GM12878 (cell line): ENCODE results near the gene KLHDC9. TPM values are rescaled to one million over a fixed set of nuclear protein-coding genes. Genes with fewer than 3 reads are reported as not detected.

Source experiments
- ATAC-seq: fragments of 200-7000 bp; cut with Tn5 transposase; 3 replicates; pipeline ENCODE4 v1.9.1; 2020; ENCODE audit warnings: mild to moderate bottlenecking, moderate library complexity
- BruUV-seq: library from RNA; stranded (reverse); fragments of 400-500 nt; replicated peaks from 2 replicates; lab custom pipeline; 2021; lab: Mats Ljungman, UMichigan
- CTCF ChIA-PET: fragments of 300-600 bp; sonication (Branson Sonifier 250); formaldehyde crosslinking; extraction: SDS; loops from one replicate; lab custom pipeline; 2021; ENCODE audit warnings: inconsistent platforms; lab: Yijun Ruan, JAX
- POLR2A ChIA-PET: fragments of 350-600 bp; formaldehyde crosslinking; extraction: SDS; loops from one replicate; lab custom pipeline; 2021; ENCODE audit warnings: inconsistent platforms; lab: Charles Lee
- RAD21 ChIA-PET: fragments of 300-600 bp; sonication (Branson Sonifier 250); formaldehyde crosslinking; loops from one replicate; lab custom pipeline; 2023; ENCODE audit warnings: antibody characterized with exemption; ENCODE audit not compliant: unreplicated experiment; lab: Charles Lee
- SMC1A ChIA-PET: fragments of 300-600 bp; sonication (Branson Sonifier 250); formaldehyde crosslinking; loops from one replicate; lab custom pipeline; 2023; ENCODE audit not compliant: unreplicated experiment, uncharacterized antibody; lab: Charles Lee
- DNase-seq: peaks from one replicate; pipeline ENCODE4 v3.0.0-alpha.2; 2011; ENCODE audit warnings: low read depth, low spot score
- FAIRE-seq: peaks from 3 replicates; lab custom pipeline; 2011; peaks lifted over from hg19 to GRCh38; lab: Jason Lieb, UNC
- H2AFZ ChIP-seq: 2 replicates; pipeline ENCODE4 v1.6.0; 2011; ENCODE audit warnings: low read depth, low read length, control low read depth; ENCODE audit not compliant: control insufficient read depth
- H3K27ac ChIP-seq: 2 replicates; pipeline ENCODE4 v1.5.1; 2011; ENCODE audit warnings: control low read depth; ENCODE audit not compliant: control insufficient read depth, insufficient read depth
- H3K27me3 ChIP-seq, 2 experiments: replicated peaks in 1 of 2; 2 replicates each; pipeline versions ENCODE4 v1.6.0 to v1.6.1; 2011; ENCODE audit warnings: low read length in 1 of 2; ENCODE audit not compliant: control insufficient read depth in 2 of 2, insufficient read depth in 2 of 2
- H3K36me3 ChIP-seq, 2 experiments: 2 replicates each; pipeline ENCODE4 v1.5.1; 2011; ENCODE audit warnings: low read length in 1 of 2; ENCODE audit not compliant: control insufficient read depth in 2 of 2, insufficient read depth in 2 of 2
- H3K4me1 ChIP-seq: 2 replicates; pipeline ENCODE4 v1.6.1; 2011; ENCODE audit warnings: mild to moderate bottlenecking, low read length, moderate library complexity, mixed read lengths; ENCODE audit not compliant: control insufficient read depth, insufficient read depth
- H3K4me2 ChIP-seq: 2 replicates; pipeline ENCODE4 v1.6.0; 2011; ENCODE audit warnings: control low read depth; ENCODE audit not compliant: control insufficient read depth, insufficient read depth
- H3K4me3 ChIP-seq: fragments of 200-600 bp; sonication (generic); 2 replicates; pipeline ENCODE4 v1.5.1; 2016
- H3K79me2 ChIP-seq: 2 replicates; pipeline ENCODE4 v1.6.0; 2011; ENCODE audit warnings: low read length; ENCODE audit not compliant: control insufficient read depth, insufficient read depth
- H3K9ac ChIP-seq: 2 replicates; pipeline ENCODE4 v1.8.0; 2011; ENCODE audit warnings: low read length, control low read depth, mixed read lengths; ENCODE audit not compliant: control insufficient read depth, insufficient read depth
- H3K9me3 ChIP-seq: replicated peaks from 3 replicates; pipeline ENCODE4 v1.5.1; 2011; ENCODE audit warnings: mild to moderate bottlenecking, low read length; ENCODE audit not compliant: control insufficient read depth, insufficient read depth
- H4K20me1 ChIP-seq: 2 replicates; pipeline ENCODE4 v1.6.0; 2011; ENCODE audit not compliant: control insufficient read depth, insufficient read depth
- BHLHE40 ChIP-seq, 2 experiments: fragments of 450-650 bp in 1 of 2; IDR thresholded peaks; 2 replicates each; pipeline ENCODE4 v1.6.1; 2011 to 2017; ENCODE audit warnings: low read depth in 2 of 2, borderline replicate concordance in 1 of 2, improper control_type of control experiment in 1 of 2, low read length in 1 of 2, mild to moderate bottlenecking in 1 of 2
- BMI1 ChIP-seq: fragments of 450-650 bp; IDR thresholded peaks from 2 replicates; pipeline ENCODE4 v1.6.1; 2016; ENCODE audit warnings: mild to moderate bottlenecking, moderate library complexity, borderline replicate concordance
- HDAC2 ChIP-seq: fragments of 200-600 bp; sonication (generic); IDR thresholded peaks from 2 replicates; pipeline ENCODE4 v1.6.1; 2017
- IRF3 ChIP-seq: fragments of 450-650 bp; IDR thresholded peaks from 2 replicates; pipeline ENCODE4 v1.6.1; 2014; ENCODE audit warnings: mild to moderate bottlenecking
- KDM1A ChIP-seq: fragments of 200-600 bp; sonication (generic); IDR thresholded peaks from 2 replicates; pipeline ENCODE4 v1.6.1; 2016; ENCODE audit warnings: borderline replicate concordance
- NBN ChIP-seq: fragments of 450-650 bp; IDR thresholded peaks from 2 replicates; pipeline ENCODE4 v1.6.1; 2016
- NFYB ChIP-seq: IDR thresholded peaks from 2 replicates; pipeline ENCODE4 v1.6.1; 2011; ENCODE audit warnings: low read depth, mild to moderate bottlenecking, low read length, improper control_type of control experiment, moderate library complexity; ENCODE audit not compliant: insufficient read depth
- NR2C1 ChIP-seq: fragments of 450-650 bp; IDR thresholded peaks from 2 replicates; pipeline ENCODE4 v1.6.1; 2017; ENCODE audit warnings: antibody characterized with exemption, mild to moderate bottlenecking, moderate library complexity
- SMAD5 ChIP-seq: IDR thresholded peaks from 2 replicates; pipeline ENCODE4 v1.6.1; 2016; ENCODE audit warnings: antibody characterized with exemption, low read depth
- SP1 ChIP-seq: IDR thresholded peaks from one replicate; pipeline ENCODE4 v1.6.1; 2011; ENCODE audit warnings: low read depth, low read length
- SREBF1 ChIP-seq: IDR thresholded peaks from 2 replicates; pipeline ENCODE4 v1.6.1; 2012; ENCODE audit warnings: mild to moderate bottlenecking, low read length
- TCF7 ChIP-seq: IDR thresholded peaks from 2 replicates; pipeline ENCODE4 v1.6.1; 2014; ENCODE audit warnings: antibody characterized with exemption, borderline replicate concordance
- ZBTB33 ChIP-seq: fragments of 450-650 bp; IDR thresholded peaks from 2 replicates; pipeline ENCODE4 v1.6.1; 2017; ENCODE audit warnings: mild to moderate bottlenecking
- ZNF622 ChIP-seq: fragments of 450-650 bp; IDR thresholded peaks from 2 replicates; pipeline ENCODE4 v1.6.1; 2017; ENCODE audit warnings: mild to moderate bottlenecking, inconsistent platforms
- WGBS: methylation state at CpG from one replicate; pipeline ENCODE4 v1.1.6; 2016; ENCODE audit warnings: low lambda C conversion rate; ENCODE audit not compliant: insufficient replicate concordance, insufficient coverage; ENCODE audit errors: missing lambda C conversion rate; 5-methylcytosine and 5-hydroxymethylcytosine counted together
- in situ Hi-C: fragments of 300-500 bp; cut with MboI; formaldehyde crosslinking; loops from 9 replicates; pipeline ENCODE4 v1.14.3; 2018; ENCODE audit warnings: mixed read lengths
- intact Hi-C: fragments of 100-400 bp; cut with micrococcal nuclease; formaldehyde crosslinking; loops from one replicate; pipeline ENCODE4 v1.14.2; 2022; ENCODE audit not compliant: unreplicated experiment
- polyA plus RNA-seq, 11 experiments: library from polyadenylated mRNA; depleted of rRNA in 4 of 11; unstranded in 6 of 11; stranded (reverse) in 5 of 11; fragments of >200 nt; fragmentation: Nextera tagmentation in 4 of 11; fragmentation: Illumina TruSeq in 1 of 11; extraction: Ambion mirVana in 4 of 11; extraction: Trizol in 1 of 11; gene quantifications; 1 replicate in 1 of 11; 2 replicates in 10 of 11; pipeline versions ENCODE4 v1.2.1 to v1.2.3, GENCODE V29; 2011 to 2016; ENCODE audit warnings: inconsistent platforms in 2 of 11, missing spikeins in 2 of 11, low read depth in 1 of 11
- total RNA-seq, 4 experiments: library from RNA; depleted of rRNA in 3 of 4; stranded (reverse); fragments of >200 nt in 3 of 4; fragmentation: Illumina TruSeq in 1 of 4; extraction: Trizol in 1 of 4; gene quantifications; 2 replicates each; pipeline versions ENCODE4 v1.2.1 to v1.2.3, GENCODE V29; 2013 to 2021

KLHDC9 gene
- total and polyA plus RNA-seq, 10 of the 15 experiments (the other 5 are each of a cell fraction or from before 2014, with no cell fraction given), result 0.66 to 4.9 (median 2.6) TPM

GRCh38 chr1:161071886-161072371, 26.2 kb upstream of the KLHDC9 start (continued):
- no peak for TF ChIP-seq NFYB

- H4K20me1 ChIP-seq, result no peaks in the 10 kb centered on the region
- FAIRE-seq, result no peak
- no peaks in the 10 kb centered on the region for H3K9me3 ChIP-seq
- H2AFZ ChIP-seq, result no peak overlapping the region
- H3K4me3 ChIP-seq, result no peak overlapping the region
- DNase-seq, result no peak
- POLR2A ChIA-PET, result interaction anchor here (5.6 kb wide), 1 partner anchor 24 kb away, joined by 66 read pairs; the partner anchor contains the start of gene KLHDC9
- H3K4me1 ChIP-seq, result peaks cover 11% of the 10 kb centered on the region
- 91% methylated on average over 19 of the region's 19 CpGs for WGBS
- BruUV-seq, result no TSS peak
- in situ Hi-C loops, result no loop called here
- no peaks in the 10 kb centered on the region for H3K36me3 ChIP-seq
- no peak overlapping the region for H3K9ac ChIP-seq
- H3K79me2 ChIP-seq, result peaks cover 20% of the 10 kb centered on the region
- intact Hi-C loops, result no loop called here
- no peak overlapping the region; the same call in 1 of the 2 replicates for H3K4me2 ChIP-seq
- H3K27ac ChIP-seq, result no peak overlapping the region
- CTCF ChIA-PET, result interaction anchor here (1.2 to 7.4 kb wide), 3 partner anchors 24 to 66 kb away, joined by 3 to 111 read pairs (median 52); partner anchors contain the start of gene KLHDC9
- SMC1A ChIA-PET, result interaction anchor here (6.7 to 9.0 kb wide), 2 partner anchors 23 to 26 kb away, joined by 110 to 134 read pairs; partner anchors contain the start of genes KLHDC9 and USF1
- no peak for ATAC-seq
- no peaks in the 10 kb centered on the region for H3K27me3 ChIP-seq
- RAD21 ChIA-PET, result interaction anchor here (6.4 kb wide), 1 partner anchor 23 kb away, joined by 90 read pairs; the partner anchor contains the start of gene KLHDC9
- no peak for TF ChIP-seq TCF7
- no peak for TF ChIP-seq BMI1
- no peak for TF ChIP-seq ZBTB33
- TF ChIP-seq NR2C1, result no peak
- TF ChIP-seq SMAD5, result no peak
- no peak for TF ChIP-seq NBN
- no peak for TF ChIP-seq ZNF622
- TF ChIP-seq HDAC2, result no peak
- TF ChIP-seq IRF3, result no peak
- no peak for TF ChIP-seq KDM1A
- TF ChIP-seq SP1, result no peak
- no peak for TF ChIP-seq SREBF1
- TF ChIP-seq BHLHE40 (IDR thresholded peaks at IDR 0.05; ENCODE audit: borderline replicate concordance in 1 of 2, low read depth in 2 of 2, low read length in 1 of 2), result no peak
Measured at GRCh38 chr1:161072751-161073449, 25.3 kb upstream of the KLHDC9 start.
